CD4-positive, alpha-beta T cell treated with Interleukin-6 at 100 ng/mL for 8 hours (primary cell): ENCODE data around the gene AMMECR1.
"Not testable (repeated sequence)": the region's sequence is repeated elsewhere in the genome, so short reads cannot be mapped to it uniquely, and the experiment has no call there.

Experiments
- DNase-seq: peaks from one replicate; pipeline ENCODE4 v3.0.0-alpha.2; 2020; ENCODE audit warnings: mixed read lengths, low spot score

AMMECR1 gene

GRCh38 chrX:110317820-110318663, at the start of gene AMMECR1:
AMMECR1 (minus strand) TSS chrX:110318085; CDS start chrX:110318071, 14 bp downstream.
- DNase-seq, result peak; percentile 73

GRCh38 chrX:110363244-110363643, 45.4 kb upstream of the AMMECR1 start:
- no peak for DNase-seq

- no peak for DNase-seq
Observed at GRCh38 chrX:110359273-110359672, 41.4 kb upstream of the AMMECR1 start.

- no peak for DNase-seq
Observed at GRCh38 chrX:110358548-110358947, 40.7 kb upstream of the AMMECR1 start, which contains the start of gene RTL9. RTL9 (plus strand) TSS chrX:110358848; CDS start chrX:110450618, 91,770 bp downstream.

- no peak for DNase-seq
Observed at GRCh38 chrX:110346681-110347080, 28.8 kb upstream of the AMMECR1 start.

- no peak for DNase-seq
Observed at GRCh38 chrX:110341189-110342035, 23.5 kb upstream of the AMMECR1 start.

- DNase-seq, result no peak
Observed at GRCh38 chrX:110338935-110339334, 21.1 kb upstream of the AMMECR1 start.

- not testable (repeated sequence) for DNase-seq
Observed at GRCh38 chrX:110333458-110333857, 15.6 kb upstream of the AMMECR1 start.

- no peak for DNase-seq
Observed at GRCh38 chrX:110331444-110332030, 13.7 kb upstream of the AMMECR1 start.

- not testable (repeated sequence) for DNase-seq
Observed at GRCh38 chrX:110328613-110329012, 10.7 kb upstream of the AMMECR1 start.

GRCh38 chrX:110327336-110327735, 9.5 kb upstream of the AMMECR1 start:
- no peak for DNase-seq

- DNase-seq, result no peak
Observed at GRCh38 chrX:110326712-110327111, 8.8 kb upstream of the AMMECR1 start.

GRCh38 chrX:110322603-110323002, 4.7 kb upstream of the AMMECR1 start:
- DNase-seq, result no peak

- no peak for DNase-seq
Observed at GRCh38 chrX:110321670-110322069, 3.8 kb upstream of the AMMECR1 start.

GRCh38 chrX:110321081-110321480, 3.2 kb upstream of the AMMECR1 start:
- DNase-seq, result no peak

- DNase-seq, result no peak
Observed at GRCh38 chrX:110320381-110320987, 2.6 kb upstream of the AMMECR1 start.

GRCh38 chrX:110318664-110318968, 731 bp upstream of the AMMECR1 start:
- no peak for DNase-seq

GRCh38 chrX:110317061-110317819, 645 bp downstream of the AMMECR1 start:
- peak; percentile 10 for DNase-seq

- no peak for DNase-seq
Observed at GRCh38 chrX:110316351-110317060, 1.4 kb downstream of the AMMECR1 start.

- no peak for DNase-seq
Observed at GRCh38 chrX:110315551-110315950, 2.3 kb downstream of the AMMECR1 start.
